A172 (cell line): ENCODE results near the gene SLITRK3. TPM values are rescaled to one million over a fixed set of nuclear protein-coding genes. Genes with fewer than 3 reads are reported as not detected.
A peak's percentile ranks its signal among the peaks of the same experiment; 100 is the strongest.

ENCODE experiments used
- DNase-seq: peaks from one replicate; pipeline ENCODE4 v3.0.0-alpha.2; 2015; ENCODE audit warnings: low spot score
- total RNA-seq: library from RNA; depleted of rRNA; stranded (reverse); fragments of >200 nt; shearing (Covaris generic); gene quantifications from 2 replicates; pipeline ENCODE4 v1.2.3, GENCODE V29; 2014; rRNA removed

The SLITRK3 gene, protein sequence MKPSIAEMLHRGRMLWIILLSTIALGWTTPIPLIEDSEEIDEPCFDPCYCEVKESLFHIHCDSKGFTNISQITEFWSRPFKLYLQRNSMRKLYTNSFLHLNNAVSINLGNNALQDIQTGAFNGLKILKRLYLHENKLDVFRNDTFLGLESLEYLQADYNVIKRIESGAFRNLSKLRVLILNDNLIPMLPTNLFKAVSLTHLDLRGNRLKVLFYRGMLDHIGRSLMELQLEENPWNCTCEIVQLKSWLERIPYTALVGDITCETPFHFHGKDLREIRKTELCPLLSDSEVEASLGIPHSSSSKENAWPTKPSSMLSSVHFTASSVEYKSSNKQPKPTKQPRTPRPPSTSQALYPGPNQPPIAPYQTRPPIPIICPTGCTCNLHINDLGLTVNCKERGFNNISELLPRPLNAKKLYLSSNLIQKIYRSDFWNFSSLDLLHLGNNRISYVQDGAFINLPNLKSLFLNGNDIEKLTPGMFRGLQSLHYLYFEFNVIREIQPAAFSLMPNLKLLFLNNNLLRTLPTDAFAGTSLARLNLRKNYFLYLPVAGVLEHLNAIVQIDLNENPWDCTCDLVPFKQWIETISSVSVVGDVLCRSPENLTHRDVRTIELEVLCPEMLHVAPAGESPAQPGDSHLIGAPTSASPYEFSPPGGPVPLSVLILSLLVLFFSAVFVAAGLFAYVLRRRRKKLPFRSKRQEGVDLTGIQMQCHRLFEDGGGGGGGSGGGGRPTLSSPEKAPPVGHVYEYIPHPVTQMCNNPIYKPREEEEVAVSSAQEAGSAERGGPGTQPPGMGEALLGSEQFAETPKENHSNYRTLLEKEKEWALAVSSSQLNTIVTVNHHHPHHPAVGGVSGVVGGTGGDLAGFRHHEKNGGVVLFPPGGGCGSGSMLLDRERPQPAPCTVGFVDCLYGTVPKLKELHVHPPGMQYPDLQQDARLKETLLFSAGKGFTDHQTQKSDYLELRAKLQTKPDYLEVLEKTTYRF
- total RNA-seq = 0.03 and 0.10 TPM in 2 replicates

DNA sequence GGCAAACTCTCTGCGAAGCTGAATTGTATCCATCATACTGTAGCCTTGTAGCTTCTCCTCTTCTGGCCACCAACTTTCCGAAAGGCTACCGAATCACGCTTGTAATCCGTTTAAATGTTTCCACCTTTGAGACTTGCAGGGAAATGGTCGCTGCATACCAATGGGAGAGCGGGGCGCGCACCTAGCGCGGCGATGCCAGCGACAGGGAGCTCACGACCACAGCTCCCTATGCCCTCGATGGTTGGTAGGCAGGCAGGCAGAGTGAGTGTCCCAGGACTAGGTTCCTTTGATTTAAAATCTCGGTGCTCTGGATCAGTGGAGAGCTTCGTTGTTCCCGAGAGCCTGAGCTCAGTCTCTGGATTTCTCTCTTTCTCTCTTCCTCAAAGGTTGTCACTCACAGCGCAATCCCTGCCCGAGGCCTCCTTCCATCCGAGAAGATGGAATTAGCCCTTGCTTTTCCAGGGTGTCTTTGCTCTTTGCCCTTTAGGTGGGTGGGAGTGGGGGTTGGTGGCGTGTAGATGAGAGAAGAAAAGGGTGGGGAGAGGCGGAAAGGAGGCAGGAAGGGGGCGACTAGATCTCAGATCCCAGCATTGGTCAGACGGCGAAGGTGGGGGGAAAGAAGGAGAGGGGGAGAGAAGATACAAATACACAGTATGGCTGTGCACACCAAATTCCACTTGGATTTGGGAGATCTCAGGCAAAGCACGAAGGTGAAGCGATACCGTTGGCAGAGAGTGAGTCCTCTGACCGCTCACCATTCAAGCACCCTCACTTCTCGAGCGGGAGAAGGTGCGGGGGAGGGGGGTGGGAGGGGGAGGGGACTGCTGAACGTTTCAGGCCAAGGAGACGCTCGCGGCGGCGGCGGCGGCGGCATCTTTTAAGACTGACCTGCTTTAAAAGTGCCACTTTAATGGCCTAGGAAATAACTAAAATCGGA is at the start of gene SLITRK3:
Gene SLITRK3 (minus strand): TSS at position 745 of the 937 bp plus-strand sequence. CDS start 5,554 bp downstream, outside the sequence.
- no peak for DNase-seq

DNA sequence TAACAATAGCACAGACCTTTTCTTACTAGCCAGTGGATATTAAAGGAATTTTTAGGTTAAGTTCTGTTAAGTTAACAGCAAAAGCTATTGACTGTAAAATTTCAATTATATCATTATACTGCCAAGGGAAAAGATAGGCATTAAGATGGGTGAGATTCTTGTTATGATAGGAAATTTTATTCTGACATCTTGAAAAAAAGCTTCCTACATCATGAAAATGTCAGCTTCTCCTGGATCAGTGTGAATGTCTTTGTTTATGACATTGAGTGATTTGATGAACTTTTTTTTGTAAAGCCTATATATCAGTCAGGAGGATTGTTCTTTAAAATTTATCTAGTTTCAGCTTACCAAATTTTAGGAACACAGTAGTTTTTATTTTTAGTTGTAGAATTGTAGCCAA is 47.4 kb upstream of the SLITRK3 start:
- no peak for DNase-seq

DNA sequence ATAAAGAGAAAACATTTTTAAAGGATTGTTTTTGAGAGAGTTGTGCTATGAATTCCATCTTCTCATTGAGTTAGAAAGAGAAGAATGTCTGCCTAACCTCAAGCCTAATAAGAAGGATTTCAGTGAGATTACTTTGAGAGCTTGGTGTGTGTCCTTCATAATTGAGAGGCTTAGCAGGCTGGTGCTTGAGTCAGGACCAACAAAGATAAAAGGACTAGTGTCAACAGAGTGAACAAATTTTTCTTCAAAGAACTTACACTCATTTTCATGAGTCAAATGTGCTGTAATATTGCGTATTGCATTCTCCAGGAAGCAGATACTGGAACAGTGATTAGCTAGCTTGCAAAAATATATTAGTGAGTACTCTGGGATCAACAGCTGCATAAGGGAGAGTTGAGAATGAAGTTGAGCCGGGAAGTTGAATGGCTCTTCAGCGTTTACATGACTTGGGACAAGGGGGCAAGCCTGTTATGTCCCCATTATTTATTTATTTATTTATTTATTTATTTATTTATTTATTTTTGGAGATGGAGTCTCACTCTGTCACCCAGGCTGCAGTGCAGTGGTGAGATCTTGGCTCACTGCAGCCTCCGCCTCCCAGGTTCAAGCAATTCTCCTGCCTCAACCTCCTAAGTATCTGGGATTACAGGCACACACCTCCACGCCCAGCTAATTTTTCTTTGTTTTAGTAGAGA is 37.5 kb upstream of the SLITRK3 start:
- DNase-seq = no peak

DNA sequence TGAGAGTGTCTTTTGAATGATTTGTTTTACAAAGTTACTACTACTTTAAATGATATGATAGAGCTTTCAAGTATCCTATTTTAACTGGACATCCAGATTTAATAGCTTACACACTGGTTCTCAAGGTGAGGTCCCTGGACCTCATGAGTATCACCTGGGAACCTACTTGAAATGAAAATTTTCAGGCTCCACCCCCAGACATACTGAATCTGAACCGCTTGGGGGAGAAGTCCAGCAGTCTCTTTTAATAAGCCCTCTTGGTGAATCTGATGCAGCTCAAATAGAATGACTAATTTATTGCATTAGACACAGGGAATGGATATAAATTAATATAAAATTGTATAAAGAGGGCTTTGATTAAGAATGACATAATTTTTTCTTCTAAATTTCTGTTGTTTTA is 29.4 kb upstream of the SLITRK3 start:
- DNase-seq = no peak

DNA sequence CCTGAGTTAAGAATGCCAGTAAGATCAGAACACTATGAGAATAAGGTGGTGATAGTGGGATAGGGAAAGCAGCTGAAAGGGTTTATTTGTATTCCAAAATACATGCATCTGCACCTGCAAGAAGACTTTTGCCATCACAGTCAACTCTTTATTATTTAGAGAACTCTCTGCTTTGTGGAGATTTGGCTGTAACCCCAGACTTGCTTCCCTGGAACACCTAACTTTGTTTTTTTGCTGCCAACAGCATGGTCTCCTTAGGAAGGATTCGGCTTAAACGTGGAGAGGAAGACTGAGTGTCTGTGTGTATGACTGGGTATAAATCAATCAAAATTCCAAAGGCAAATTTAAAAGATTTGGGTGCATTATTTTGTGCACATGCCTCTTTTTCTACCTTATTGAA is 21.6 kb upstream of the SLITRK3 start:
- no peak for DNase-seq

DNA sequence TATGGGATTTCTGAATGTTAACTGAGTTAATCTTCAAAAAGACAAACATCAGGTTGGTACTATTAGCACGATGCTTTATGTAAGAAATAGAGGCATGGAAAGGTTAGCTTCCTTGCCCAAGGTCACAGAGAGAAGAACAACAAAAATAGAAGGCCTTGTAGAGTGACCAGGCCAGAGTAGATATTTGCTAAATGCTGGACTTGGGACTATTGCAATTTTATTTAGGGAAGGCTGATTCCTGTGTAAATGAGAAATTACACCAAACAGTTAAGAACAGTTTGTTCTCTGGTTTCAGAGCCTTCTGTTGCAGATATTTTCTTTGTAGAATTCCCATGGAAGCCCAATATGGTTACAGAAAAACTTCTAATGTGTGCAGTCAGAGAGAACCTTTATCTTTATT is 16.4 kb upstream of the SLITRK3 start:
- no peak for DNase-seq

DNA sequence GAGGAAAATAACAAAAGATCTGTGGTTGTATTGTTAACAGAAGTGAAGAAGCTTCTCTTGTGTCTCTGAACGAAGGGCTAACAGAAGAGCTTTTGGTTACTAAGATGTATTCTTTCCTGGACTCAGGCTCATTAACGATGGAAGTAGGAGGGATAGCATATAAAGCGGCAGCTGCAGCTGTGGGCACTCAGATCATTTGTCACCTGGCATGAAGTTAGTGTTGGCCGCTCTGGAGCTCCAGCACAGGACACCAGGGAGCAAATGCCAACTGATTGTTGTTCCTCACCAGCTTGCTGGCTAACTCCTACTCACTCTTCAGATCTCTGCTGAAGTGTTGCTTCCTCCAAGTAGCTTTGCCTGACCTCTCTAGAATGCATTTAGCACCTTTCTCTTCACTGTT is 15.5 kb upstream of the SLITRK3 start:
- DNase-seq = no peak

DNA sequence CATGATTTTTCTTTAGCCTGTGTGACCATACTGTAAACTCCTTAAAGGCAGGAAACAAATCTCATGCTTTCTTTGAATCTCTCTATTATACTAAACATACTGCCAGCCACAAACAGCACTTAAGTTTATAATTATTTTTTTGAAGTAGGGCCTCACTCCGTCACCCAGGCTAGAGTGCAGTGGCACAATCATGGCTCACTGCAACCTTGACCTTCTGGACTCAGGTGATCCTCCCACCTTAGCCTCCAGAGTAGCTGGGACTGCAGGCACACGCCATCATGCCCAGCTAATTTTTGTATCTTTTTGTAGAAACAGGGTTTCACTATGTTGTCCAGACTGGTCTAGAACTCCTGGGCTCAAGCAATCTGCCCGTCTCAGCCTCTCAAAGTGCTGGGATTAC is 14.5 kb upstream of the SLITRK3 start:
- no peak for DNase-seq

DNA sequence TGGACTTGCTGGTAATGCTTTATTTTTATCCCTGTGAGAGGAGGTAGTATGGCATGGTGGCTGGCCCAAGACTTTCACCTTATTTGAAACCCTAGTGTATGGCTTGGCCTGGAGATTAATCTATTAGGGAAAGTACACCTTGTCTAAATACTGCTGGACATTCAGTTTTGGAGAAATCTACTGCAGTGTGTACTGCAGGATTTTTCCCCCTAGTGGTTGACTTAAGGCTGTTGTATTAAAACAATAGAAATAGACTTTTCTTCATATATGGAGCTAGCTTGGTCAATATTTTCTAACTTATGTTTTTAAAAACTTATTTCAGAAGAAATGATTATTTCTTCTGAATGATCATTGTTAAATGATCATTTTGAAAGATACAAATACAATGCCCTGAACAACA is 13.9 kb upstream of the SLITRK3 start:
- no peak for DNase-seq

DNA sequence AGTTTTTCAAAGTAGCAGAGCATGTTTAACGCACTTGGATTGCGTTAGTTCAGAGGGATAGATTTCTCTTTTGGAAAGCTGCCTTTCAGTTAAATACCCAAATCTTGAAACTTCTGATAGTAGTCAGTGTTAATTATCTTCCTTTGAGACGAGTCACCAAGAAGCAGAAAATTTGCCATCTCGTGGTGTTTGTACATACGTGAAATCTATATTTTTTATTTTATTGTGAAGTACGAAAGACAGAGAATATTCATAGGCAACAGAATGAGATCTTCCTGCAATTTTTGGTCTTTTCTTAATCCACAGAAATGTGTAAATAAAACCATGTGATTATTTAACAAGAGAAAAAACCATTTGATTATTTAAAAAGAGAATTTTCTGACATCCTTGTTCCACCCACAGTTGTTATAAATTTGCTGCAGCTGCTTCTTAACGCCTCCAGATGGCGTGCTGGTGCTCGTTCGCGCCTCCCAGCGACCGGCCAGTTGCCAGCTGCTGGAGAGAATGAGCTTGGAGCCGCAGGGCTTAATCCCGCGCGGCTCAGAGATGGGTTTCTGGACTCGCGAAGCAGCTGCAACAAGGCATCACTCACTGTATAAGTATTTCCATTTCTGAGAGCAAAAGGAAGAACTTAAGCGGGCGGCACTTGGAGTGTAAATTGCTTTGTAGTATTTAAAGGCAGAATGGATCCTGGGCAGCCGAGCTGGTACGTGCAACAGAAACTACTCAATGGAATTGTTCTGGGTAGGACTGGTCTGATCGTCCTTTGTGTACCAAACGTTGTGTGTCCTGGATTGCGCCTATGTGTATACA is 10.5 kb upstream of the SLITRK3 start:
- peak; percentile 78 for DNase-seq

DNA sequence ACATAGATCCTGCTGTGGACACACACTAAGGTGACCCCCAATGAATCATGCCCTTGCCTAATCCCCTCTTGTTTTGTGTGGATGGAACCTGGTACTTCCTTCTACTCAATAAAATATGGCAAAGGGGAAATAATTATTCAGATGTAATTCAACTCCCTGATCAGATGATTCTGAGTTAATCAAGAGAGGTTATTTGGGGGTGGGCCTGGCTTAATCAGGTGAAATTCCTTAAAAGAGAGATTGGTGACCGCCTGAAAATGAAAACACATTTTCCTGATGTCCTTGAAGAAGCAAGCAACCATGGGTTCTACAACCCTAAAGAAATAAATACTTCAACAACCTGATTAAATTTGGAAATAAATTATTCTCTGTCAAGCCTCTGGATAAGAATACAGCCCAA is 8.3 kb upstream of the SLITRK3 start:
- DNase-seq = no peak

DNA sequence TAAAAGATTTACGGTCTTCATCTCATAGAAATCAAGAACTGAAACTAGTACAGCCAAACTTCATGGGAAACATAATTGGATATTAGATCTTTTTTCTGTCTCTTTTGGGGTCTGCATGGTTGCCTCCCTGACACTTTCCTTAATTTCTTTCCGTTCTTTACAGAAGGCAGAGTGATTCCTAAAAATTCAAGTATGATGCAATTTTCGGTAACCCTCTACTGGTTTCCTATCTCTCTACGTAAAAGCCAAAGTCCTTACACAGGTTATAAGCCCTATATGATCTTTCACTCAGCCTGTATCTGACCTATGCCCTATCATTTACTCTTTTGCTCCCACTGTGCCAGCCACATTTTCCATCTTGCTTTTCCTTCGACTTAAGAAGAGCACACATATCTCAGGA is 6.8 kb upstream of the SLITRK3 start:
- DNase-seq = no peak

DNA sequence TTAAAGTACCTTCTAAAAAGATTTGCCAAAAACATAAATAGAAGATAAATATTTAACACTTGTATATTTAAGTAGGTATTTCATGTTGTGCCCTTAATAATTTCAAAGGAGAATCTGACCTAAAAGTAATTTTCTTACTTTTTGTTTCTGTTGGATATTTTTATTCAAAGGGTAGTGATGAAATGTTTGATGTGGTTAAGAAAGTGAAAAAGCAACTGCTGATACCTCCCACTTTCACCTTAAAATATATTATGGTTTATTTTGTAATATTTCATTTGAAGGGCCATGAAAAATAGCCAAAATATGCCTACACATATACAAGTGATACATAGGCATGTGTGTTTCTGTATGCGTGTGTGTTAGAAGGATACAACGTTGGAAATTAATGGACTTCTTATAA is 5.8 kb upstream of the SLITRK3 start:
- DNase-seq = no peak

DNA sequence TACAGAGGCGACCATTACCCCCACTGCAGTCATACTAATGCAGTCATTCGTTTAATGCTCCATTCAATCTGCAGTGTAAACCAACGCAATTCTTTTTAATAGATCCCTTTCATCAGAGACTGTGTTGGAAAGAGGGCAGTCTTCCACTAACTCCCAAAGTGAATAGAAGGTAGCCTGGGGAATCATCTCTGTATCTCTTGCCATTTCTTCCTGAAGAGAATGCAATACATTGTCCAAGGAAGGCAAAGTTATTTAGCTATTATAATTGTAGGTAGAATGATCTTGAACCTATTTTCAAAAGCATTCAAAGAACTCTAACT is 1.3 kb upstream of the SLITRK3 start:
- no peak for DNase-seq

DNA sequence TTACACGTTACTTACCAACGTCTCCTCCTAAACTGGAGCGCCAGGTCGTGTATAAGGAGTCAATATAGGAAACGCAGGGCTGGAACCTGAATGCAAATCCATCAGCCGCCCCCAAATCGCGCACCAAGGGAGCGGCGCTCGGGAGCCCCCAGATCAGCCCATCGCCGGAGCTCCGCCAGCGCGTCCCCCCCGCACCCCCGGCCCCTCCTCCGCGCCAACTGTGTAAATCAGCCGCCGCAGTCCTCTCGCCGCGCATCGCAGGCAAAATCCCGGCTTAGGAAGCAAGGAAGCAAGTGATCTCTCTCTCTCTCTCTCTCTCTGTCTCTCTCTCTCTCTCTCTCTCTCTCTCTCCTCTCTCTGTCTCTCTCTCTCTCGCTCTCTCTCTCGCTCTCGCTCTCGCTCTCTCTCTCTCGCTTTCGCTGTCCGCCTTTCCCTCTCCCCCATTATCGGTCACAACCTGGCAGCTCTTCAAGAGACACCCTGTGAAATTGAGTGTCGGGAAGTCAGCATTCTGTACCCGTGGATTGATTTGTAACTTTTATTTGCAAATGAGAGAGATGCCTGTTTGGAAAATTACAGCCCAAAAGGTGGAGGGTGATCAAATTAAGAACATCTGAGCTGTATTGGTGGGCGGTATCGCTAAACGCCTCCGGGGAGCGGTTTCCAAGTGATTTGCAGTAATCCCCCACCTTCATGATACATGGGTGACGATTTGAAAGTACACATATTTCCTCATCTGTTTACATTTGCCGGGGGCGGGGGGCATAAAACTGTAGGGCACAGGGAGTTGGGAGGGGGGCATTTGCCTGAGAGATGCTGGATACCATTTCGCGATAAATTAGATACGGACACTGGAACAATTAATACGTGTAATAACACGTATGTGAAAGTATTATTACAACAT is 645 bp upstream of the SLITRK3 start:
- DNase-seq = peak; percentile 18

DNA sequence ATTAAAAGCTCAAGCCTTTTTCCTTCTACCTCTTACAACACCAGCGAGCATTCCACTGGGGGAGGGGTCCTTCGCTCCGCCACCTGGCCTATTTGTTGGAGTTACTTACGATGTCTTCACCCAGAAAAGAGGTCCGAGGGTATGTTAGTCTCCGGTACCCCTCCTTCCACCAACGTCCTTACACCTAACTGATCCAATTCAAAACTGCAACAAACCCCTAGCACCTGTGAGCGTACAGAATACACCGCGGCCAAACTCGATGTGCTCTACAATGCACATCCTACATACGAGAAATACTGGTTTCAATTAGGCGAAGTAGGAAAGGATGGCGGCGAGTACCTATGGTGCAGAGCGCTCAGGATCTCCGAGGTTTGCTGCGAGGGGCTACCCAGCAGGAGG is 944 bp downstream of the SLITRK3 start:
- DNase-seq = no peak

DNA sequence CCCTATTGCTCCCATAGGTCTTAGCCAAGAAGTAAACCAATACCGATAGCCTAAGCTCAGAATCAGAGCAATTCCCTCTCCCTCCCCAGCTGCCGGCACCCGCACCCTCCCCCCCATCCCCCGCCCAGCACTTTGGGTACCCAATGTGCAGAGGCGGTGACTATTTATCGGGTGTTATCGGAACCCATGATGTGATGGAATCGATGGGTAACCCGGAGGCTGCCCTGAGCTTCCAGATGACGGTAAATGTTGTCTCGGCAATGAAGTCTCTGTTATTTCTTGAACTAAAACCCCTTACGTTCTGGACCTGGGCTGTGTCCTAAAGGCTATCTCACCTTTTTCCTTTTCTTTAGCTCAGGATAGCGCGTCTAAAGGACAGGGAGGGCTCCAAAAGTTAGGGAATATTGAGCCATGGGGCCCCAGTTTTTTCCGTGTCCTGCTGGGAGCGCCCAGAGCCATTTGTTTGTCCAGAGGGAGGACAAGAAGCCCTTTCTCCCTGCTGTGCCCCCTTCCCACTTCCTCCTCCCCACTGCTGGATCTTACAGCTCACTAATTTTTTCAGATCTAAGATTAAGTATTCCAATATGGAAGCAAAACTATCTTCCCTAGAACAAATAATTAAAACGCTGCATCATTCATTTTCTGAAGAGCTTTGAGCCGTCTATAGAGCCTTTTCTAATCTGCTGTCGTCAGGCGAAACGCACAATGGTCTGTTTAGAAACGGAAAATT is 1.5 kb downstream of the SLITRK3 start:
- no peak for DNase-seq
